ENCODE results near the gene RTN3.

The RTN3 gene

GRCh38 chr11:63736864-63737263, 55.6 kb downstream of the RTN3 start:
- no peak for TF ChIP-seq CTCF (IDR thresholded peaks at IDR 0.05)
- no peaks in the 10 kb centered on the region for H3K36me3 ChIP-seq
- no peaks in the 10 kb centered on the region for H3K27me3 ChIP-seq
- DNase-seq: no peak
- H3K4me3 ChIP-seq: no peak overlapping the region
- H3K9me3 ChIP-seq: no peaks in the 10 kb centered on the region
- H3K27ac ChIP-seq: no peak overlapping the region
- peaks cover 0 to 4% (median 0%) of the 10 kb centered on the region in 4 donors for H3K4me1 ChIP-seq
- intact Hi-C loops (cut with DNase I; ENCODE audit: low total_unique reads): loop anchor here (5.0 to 10.0 kb wide), 3 partner anchors 52 to 255 kb away; partner anchors contain the start of gene RTN3

- intact Hi-C loops (cut with DNase I; ENCODE audit: low total_unique reads): loop anchor here (5.0 to 10.0 kb wide), 3 partner anchors 53 to 255 kb away; partner anchors contain the start of gene RTN3
- H3K36me3 ChIP-seq: no peaks in the 10 kb centered on the region
- no peak for TF ChIP-seq CTCF (IDR thresholded peaks at IDR 0.05)
- no peak for DNase-seq
- H3K27ac ChIP-seq: no peak overlapping the region
- peaks cover 0 to 4% (median 0%) of the 10 kb centered on the region in 4 donors for H3K4me1 ChIP-seq
- H3K27me3 ChIP-seq: no peaks in the 10 kb centered on the region
- H3K9me3 ChIP-seq: no peaks in the 10 kb centered on the region
- no peak overlapping the region for H3K4me3 ChIP-seq
Observed at GRCh38 chr11:63737718-63738117, 56.4 kb downstream of the RTN3 start.

GRCh38 chr11:63738720-63739360, 57.5 kb downstream of the RTN3 start:
- intact Hi-C loops (cut with DNase I; ENCODE audit: low total_unique reads): loop anchor here (5.0 to 10.0 kb wide), 3 partner anchors 54 to 257 kb away; partner anchors contain the start of gene RTN3
- peak overlapping the region in 1 of 2 donors; percentile 10 for H3K27ac ChIP-seq
- DNase-seq: peak; percentile 76 to 92
- H3K27me3 ChIP-seq: no peaks in the 10 kb centered on the region
- no peaks in the 10 kb centered on the region for H3K36me3 ChIP-seq
- H3K4me1 ChIP-seq: peaks cover 0 to 4% (median 0%) of the 10 kb centered on the region in 4 donors
- peak; percentile 71 to 95 for TF ChIP-seq CTCF (IDR thresholded peaks at IDR 0.05)
- H3K4me3 ChIP-seq: no peak overlapping the region
- no peaks in the 10 kb centered on the region for H3K9me3 ChIP-seq

GRCh38 chr11:63745304-63746170, 64.2 kb downstream of the RTN3 start:
- no peak for DNase-seq
- Histone ChIP-seq H3K36me3 (peaks cover 7 to 15% (median 7%) of the 10 kb centered on the region in 3 donors), H3K4me3 (no peak overlapping the region), H3K27ac (no peak overlapping the region), H3K27me3 (no peaks in the 10 kb centered on the region), H3K9me3 (no peaks in the 10 kb centered on the region), H3K4me1 (peaks cover 0 to 4% (median 2%) of the 10 kb centered on the region in 4 donors)
- intact Hi-C loops (cut with DNase I; ENCODE audit: low total_unique reads): no loop called here
- TF ChIP-seq CTCF (IDR thresholded peaks at IDR 0.05): no peak

GRCh38 chr11:63747011-63747410, 65.7 kb downstream of the RTN3 start:
- Histone ChIP-seq H3K27ac (no peak overlapping the region), H3K4me3 (no peak overlapping the region), H3K9me3 (no peaks in the 10 kb centered on the region), H3K4me1 (peaks cover 0 to 4% (median 2%) of the 10 kb centered on the region in 4 donors), H3K36me3 (peaks cover 12 to 28% (median 20%) of the 10 kb centered on the region in 3 donors), H3K27me3 (no peaks in the 10 kb centered on the region)
- intact Hi-C loops (cut with DNase I; ENCODE audit: low total_unique reads): no loop called here
- TF ChIP-seq CTCF (IDR thresholded peaks at IDR 0.05): no peak
- DNase-seq: no peak
